CD4-positive, alpha-beta T cell treated with Interleukin-17A for 4 hours (primary cell): ENCODE data around the gene RALGAPA2.

ENCODE experiments used
- DNase-seq: peaks from one replicate; pipeline ENCODE4 v3.0.0-alpha.2; 2020; ENCODE audit warnings: mixed read lengths

RALGAPA2 gene

GRCh38 chr20:20720158-20720557, 7.7 kb upstream of the RALGAPA2 start:
- DNase-seq = no peak

- no peak for DNase-seq
Measured at GRCh38 chr20:20719411-20719810, 7.0 kb upstream of the RALGAPA2 start.

GRCh38 chr20:20713244-20713765, 861 bp upstream of the RALGAPA2 start:
- peak; percentile 13 for DNase-seq

GRCh38 chr20:20712004-20712473, 405 bp downstream of the RALGAPA2 start:
- peak; percentile 16 for DNase-seq

GRCh38 chr20:20711413-20711812, 1.0 kb downstream of the RALGAPA2 start:
- peak; percentile 34 for DNase-seq

- peak; percentile 43 for DNase-seq
Measured at GRCh38 chr20:20710443-20711315, 1.8 kb downstream of the RALGAPA2 start.

- DNase-seq = no peak
Measured at GRCh38 chr20:20709887-20710286, 2.6 kb downstream of the RALGAPA2 start.

GRCh38 chr20:20706285-20706684, 6.2 kb downstream of the RALGAPA2 start:
- DNase-seq = no peak

- no peak for DNase-seq
Measured at GRCh38 chr20:20702330-20703245, 9.9 kb downstream of the RALGAPA2 start.

- no peak for DNase-seq
Measured at GRCh38 chr20:20699917-20700316, 12.5 kb downstream of the RALGAPA2 start.

- DNase-seq = no peak
Measured at GRCh38 chr20:20699144-20699543, 13.3 kb downstream of the RALGAPA2 start.

GRCh38 chr20:20697325-20697845, 15.1 kb downstream of the RALGAPA2 start:
- no peak for DNase-seq

GRCh38 chr20:20695250-20695816, 17.1 kb downstream of the RALGAPA2 start:
- no peak for DNase-seq

- no peak for DNase-seq
Measured at GRCh38 chr20:20694591-20694990, 17.9 kb downstream of the RALGAPA2 start.

- DNase-seq = no peak
Measured at GRCh38 chr20:20692587-20692986, 19.9 kb downstream of the RALGAPA2 start.

GRCh38 chr20:20691477-20692235, 20.8 kb downstream of the RALGAPA2 start:
- DNase-seq = no peak

GRCh38 chr20:20690676-20691476, 21.6 kb downstream of the RALGAPA2 start:
- DNase-seq = no peak

- DNase-seq = no peak
Measured at GRCh38 chr20:20687319-20687718, 25.1 kb downstream of the RALGAPA2 start.

GRCh38 chr20:20685635-20686034, 26.8 kb downstream of the RALGAPA2 start:
- DNase-seq = no peak

GRCh38 chr20:20683481-20684321, 28.7 kb downstream of the RALGAPA2 start:
- no peak for DNase-seq
